ENCODE results near the gene COMP.
"Not testable (repeated sequence)": the region's sequence is repeated elsewhere in the genome, so short reads cannot be mapped to it uniquely, and the experiment has no call there.

COMP gene

GRCh38 chr19:18790566-18791314, at the start of gene COMP:
TSS of gene COMP (minus strand) at chr19:18791305. CDS start at chr19:18791269, 36 bp downstream.
- in situ Hi-C loops (cut with MboI; ENCODE audit: low sequenced_read_pairs), result no loop called here

GRCh38 chr19:18840288-18841267, 49.5 kb upstream of the COMP start:
- in situ Hi-C loops (cut with MboI; ENCODE audit: low sequenced_read_pairs), result no loop called here

- in situ Hi-C loops (cut with MboI; ENCODE audit: low sequenced_read_pairs), result no loop called here
Observed at GRCh38 chr19:18839465-18840287, 48.6 kb upstream of the COMP start.

GRCh38 chr19:18834644-18834984, 43.5 kb upstream of the COMP start:
- in situ Hi-C loops (cut with MboI; ENCODE audit: low sequenced_read_pairs), result no loop called here

GRCh38 chr19:18833849-18834643, 42.9 kb upstream of the COMP start:
- in situ Hi-C loops (cut with MboI; ENCODE audit: low sequenced_read_pairs), result no loop called here

GRCh38 chr19:18833141-18833476, 42.0 kb upstream of the COMP start:
- in situ Hi-C loops (cut with MboI; ENCODE audit: low sequenced_read_pairs), result no loop called here

GRCh38 chr19:18832306-18833140, 41.4 kb upstream of the COMP start:
- in situ Hi-C loops (cut with MboI; ENCODE audit: low sequenced_read_pairs), result no loop called here

GRCh38 chr19:18831524-18832305, 40.6 kb upstream of the COMP start, which contains the start of gene UPF1:
TSS of gene UPF1 (plus strand) at chr19:18831959. CDS start at chr19:18832210, 251 bp downstream.
- in situ Hi-C loops (cut with MboI; ENCODE audit: low sequenced_read_pairs), result no loop called here

GRCh38 chr19:18830488-18830887, 39.4 kb upstream of the COMP start:
- in situ Hi-C loops (cut with MboI; ENCODE audit: low sequenced_read_pairs), result no loop called here

GRCh38 chr19:18828786-18829185, 37.7 kb upstream of the COMP start:
- in situ Hi-C loops (cut with MboI; ENCODE audit: low sequenced_read_pairs), result no loop called here

GRCh38 chr19:18817574-18817973, 26.5 kb upstream of the COMP start:
- in situ Hi-C loops (cut with MboI; ENCODE audit: low sequenced_read_pairs), result no loop called here

- in situ Hi-C loops (cut with MboI; ENCODE audit: low sequenced_read_pairs), result not testable (repeated sequence)
Observed at GRCh38 chr19:18816645-18817044, 25.5 kb upstream of the COMP start.

GRCh38 chr19:18815673-18816072, 24.6 kb upstream of the COMP start:
- in situ Hi-C loops (cut with MboI; ENCODE audit: low sequenced_read_pairs), result no loop called here

GRCh38 chr19:18814063-18814462, 23.0 kb upstream of the COMP start:
- in situ Hi-C loops (cut with MboI; ENCODE audit: low sequenced_read_pairs), result no loop called here

- in situ Hi-C loops (cut with MboI; ENCODE audit: low sequenced_read_pairs), result not testable (repeated sequence)
Observed at GRCh38 chr19:18811638-18812037, 20.5 kb upstream of the COMP start.

GRCh38 chr19:18809149-18809868, 18.2 kb upstream of the COMP start:
- in situ Hi-C loops (cut with MboI; ENCODE audit: low sequenced_read_pairs), result no loop called here

- in situ Hi-C loops (cut with MboI; ENCODE audit: low sequenced_read_pairs), result no loop called here
Observed at GRCh38 chr19:18807861-18808331, 16.8 kb upstream of the COMP start.

- in situ Hi-C loops (cut with MboI; ENCODE audit: low sequenced_read_pairs), result no loop called here
Observed at GRCh38 chr19:18804643-18805042, 13.5 kb upstream of the COMP start.
